GM10847 (cell line): Measurements from ENCODE around the gene XRCC1.

ENCODE experiments used
- POLR2A ChIP-seq: IDR thresholded peaks from 2 replicates; pipeline ENCODE4 v1.6.1; 2011; ENCODE audit not compliant: insufficient read length; ENCODE audit errors: extremely low read depth

Gene XRCC1

GRCh38 chr19:43607238-43608205 is 32.2 kb upstream of the XRCC1 start:
- TF ChIP-seq POLR2A = no peak

GRCh38 chr19:43606569-43607229 is 31.4 kb upstream of the XRCC1 start:
- TF ChIP-seq POLR2A = no peak

GRCh38 chr19:43605875-43606568 is 30.7 kb upstream of the XRCC1 start:
- TF ChIP-seq POLR2A = no peak

- TF ChIP-seq POLR2A = no peak
Observed at GRCh38 chr19:43599635-43600295, 24.4 kb upstream of the XRCC1 start.

- no peak for TF ChIP-seq POLR2A
Observed at GRCh38 chr19:43598445-43599240, 23.3 kb upstream of the XRCC1 start.

GRCh38 chr19:43597876-43598275 is 22.5 kb upstream of the XRCC1 start:
- TF ChIP-seq POLR2A = no peak

GRCh38 chr19:43596842-43597461 is 21.6 kb upstream of the XRCC1 start:
- TF ChIP-seq POLR2A = no peak

- TF ChIP-seq POLR2A = peak; percentile 59
Observed at GRCh38 chr19:43595999-43596841, 20.9 kb upstream of the XRCC1 start, which contains the start of the genes IRGQ and ZNF576. TSS of gene IRGQ (minus strand) at chr19:43596134. CDS start at chr19:43595338, 796 bp downstream. TSS of gene ZNF576 (plus strand) at chr19:43596595. CDS start at chr19:43597109, 514 bp downstream.

- TF ChIP-seq POLR2A = no peak
Observed at GRCh38 chr19:43595605-43595998, 20.3 kb upstream of the XRCC1 start.

GRCh38 chr19:43594710-43595604 is 19.6 kb upstream of the XRCC1 start:
- no peak for TF ChIP-seq POLR2A

- TF ChIP-seq POLR2A = no peak
Observed at GRCh38 chr19:43594081-43594697, 18.9 kb upstream of the XRCC1 start.
